ENCODE measurements around the gene NOCT. TPM values are rescaled to one million over a fixed set of nuclear protein-coding genes. Genes with fewer than 3 reads are reported as not detected.
A peak's percentile ranks its signal among the peaks of the same experiment; 100 is the strongest.
"Not testable (repeated sequence)": the region's sequence is repeated elsewhere in the genome, so short reads cannot be mapped to it uniquely, and the experiment has no call there.

NOCT gene
- total and polyA plus RNA-seq, 7 donors: 1.8 to 10.9 (median 2.9) TPM

DNA sequence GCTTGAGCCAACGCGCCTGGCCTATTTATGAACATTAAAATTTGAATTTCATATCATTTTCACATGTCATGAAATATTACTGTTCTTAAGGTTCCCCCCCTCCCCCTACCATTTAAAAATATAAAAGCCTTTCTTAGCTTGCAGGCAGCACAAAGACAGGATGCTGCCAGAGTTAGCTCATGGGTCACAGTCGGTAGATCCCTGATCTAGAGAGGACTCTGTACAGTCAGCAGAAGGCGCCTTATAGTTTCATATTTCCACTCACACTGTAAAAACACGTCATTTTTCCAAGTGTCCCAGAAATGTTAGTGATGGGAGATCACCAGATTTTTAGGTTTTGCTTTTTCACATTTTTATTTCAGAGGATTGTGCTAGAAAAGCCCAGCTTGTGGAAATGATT lies 12.2 kb downstream of the NOCT start:
- TF ChIP-seq POLR2A (IDR thresholded peaks at IDR 0.05): no peak
- TF ChIP-seq EP300 (IDR thresholded peaks at IDR 0.05): no peak
- TF ChIP-seq, protein P1, sequence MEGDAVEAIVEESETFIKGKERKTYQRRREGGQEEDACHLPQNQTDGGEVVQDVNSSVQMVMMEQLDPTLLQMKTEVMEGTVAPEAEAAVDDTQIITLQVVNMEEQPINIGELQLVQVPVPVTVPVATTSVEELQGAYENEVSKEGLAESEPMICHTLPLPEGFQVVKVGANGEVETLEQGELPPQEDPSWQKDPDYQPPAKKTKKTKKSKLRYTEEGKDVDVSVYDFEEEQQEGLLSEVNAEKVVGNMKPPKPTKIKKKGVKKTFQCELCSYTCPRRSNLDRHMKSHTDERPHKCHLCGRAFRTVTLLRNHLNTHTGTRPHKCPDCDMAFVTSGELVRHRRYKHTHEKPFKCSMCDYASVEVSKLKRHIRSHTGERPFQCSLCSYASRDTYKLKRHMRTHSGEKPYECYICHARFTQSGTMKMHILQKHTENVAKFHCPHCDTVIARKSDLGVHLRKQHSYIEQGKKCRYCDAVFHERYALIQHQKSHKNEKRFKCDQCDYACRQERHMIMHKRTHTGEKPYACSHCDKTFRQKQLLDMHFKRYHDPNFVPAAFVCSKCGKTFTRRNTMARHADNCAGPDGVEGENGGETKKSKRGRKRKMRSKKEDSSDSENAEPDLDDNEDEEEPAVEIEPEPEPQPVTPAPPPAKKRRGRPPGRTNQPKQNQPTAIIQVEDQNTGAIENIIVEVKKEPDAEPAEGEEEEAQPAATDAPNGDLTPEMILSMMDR (IDR thresholded peaks at IDR 0.05): no peak
- no peak for TF ChIP-seq POLR2AphosphoS5 (IDR thresholded peaks at IDR 0.05)
- Histone ChIP-seq H3K36me3 (no peaks in the 10 kb centered on the region), H3K27ac (no peak overlapping the region), H3K27me3 (no peaks in the 10 kb centered on the region), H3K4me3 (no peak overlapping the region), H3K4me1 (peaks cover 0 to 15% (median 10%) of the 10 kb centered on the region in 4 donors), H3K9me3 (no peaks in the 10 kb centered on the region)
- 92 to 93% methylated on average over 5 of the region's 5 CpGs for WGBS, 2 donors
- intact Hi-C loops (cut with DNase I): no loop called here
- DNase-seq: no peak

DNA sequence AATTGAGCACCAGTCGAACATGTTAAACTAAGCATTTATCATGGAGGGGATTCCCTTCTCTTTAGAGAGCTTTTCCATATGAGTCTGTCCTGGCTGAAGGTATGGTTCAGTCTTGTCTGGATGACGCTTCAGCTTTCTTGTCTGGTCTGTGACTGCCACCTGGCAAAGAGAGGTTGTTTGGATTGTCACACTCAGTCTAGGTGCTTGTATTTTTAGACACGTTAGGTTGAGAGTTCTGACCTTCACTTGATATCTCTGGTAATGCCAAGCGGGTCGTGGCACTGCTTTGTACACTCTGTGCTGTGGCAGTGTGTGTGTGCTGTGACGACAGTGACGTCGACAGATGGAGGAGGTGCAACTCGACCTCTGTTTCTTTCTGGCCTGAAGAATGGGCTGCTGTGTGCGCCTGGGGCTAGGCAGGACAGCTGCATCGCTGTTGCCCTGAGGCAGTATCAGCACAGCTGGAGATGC lies 12.6 kb downstream of the NOCT start:
- Histone ChIP-seq H3K27ac (no peak overlapping the region), H3K4me1 (peaks cover 0 to 15% (median 10%) of the 10 kb centered on the region in 4 donors), H3K36me3 (no peaks in the 10 kb centered on the region), H3K27me3 (no peaks in the 10 kb centered on the region), H3K9me3 (no peaks in the 10 kb centered on the region), H3K4me3 (no peak overlapping the region)
- no peak for TF ChIP-seq EP300 (IDR thresholded peaks at IDR 0.05)
- TF ChIP-seq, protein P1 (IDR thresholded peaks at IDR 0.05): no peak
- no peak for TF ChIP-seq POLR2A (IDR thresholded peaks at IDR 0.05)
- no peak for TF ChIP-seq POLR2AphosphoS5 (IDR thresholded peaks at IDR 0.05)
- no peak for DNase-seq
- 91% methylated on average over 11 of the region's 11 CpGs for WGBS, 2 donors
- intact Hi-C loops (cut with DNase I): no loop called here

DNA sequence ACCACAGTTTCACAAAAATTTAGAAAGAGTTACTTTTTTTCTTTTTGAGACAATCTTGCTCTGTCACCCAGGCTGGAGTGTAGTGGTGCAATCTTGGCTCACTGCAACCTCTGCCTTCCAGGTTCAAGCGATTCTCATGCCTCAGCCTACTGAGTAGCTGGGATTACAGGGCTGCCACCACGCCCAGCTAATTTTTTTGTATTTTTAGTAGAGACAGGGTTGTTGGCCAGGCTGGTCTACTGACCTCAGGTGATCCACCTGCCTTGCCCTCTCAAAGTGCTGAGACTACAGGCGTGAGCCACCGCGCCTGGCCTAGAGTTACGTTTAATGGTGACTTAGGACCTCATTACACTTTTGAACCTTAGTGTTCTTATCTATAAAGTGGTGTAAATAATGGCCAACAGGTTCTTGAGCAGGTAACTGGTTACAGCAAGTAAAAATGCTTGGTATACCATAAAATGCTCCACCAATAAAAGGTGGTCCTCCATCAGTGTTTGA lies 14.3 kb downstream of the NOCT start:
- H3K4me1 ChIP-seq: peaks cover 0 to 15% (median 10%) of the 10 kb centered on the region in 4 donors
- 63 to 88% methylated on average over 6 of the region's 6 CpGs for WGBS, 2 donors
- intact Hi-C loops (cut with DNase I): loop anchor here (10.0 kb wide), 1 partner anchor 425 kb away; the partner anchor contains the start of gene RAB33B
- H3K36me3 ChIP-seq, H3K27ac ChIP-seq, H3K9me3 ChIP-seq, DNase-seq, H3K4me3 ChIP-seq, H3K27me3 ChIP-seq: not testable (repeated sequence)

DNA sequence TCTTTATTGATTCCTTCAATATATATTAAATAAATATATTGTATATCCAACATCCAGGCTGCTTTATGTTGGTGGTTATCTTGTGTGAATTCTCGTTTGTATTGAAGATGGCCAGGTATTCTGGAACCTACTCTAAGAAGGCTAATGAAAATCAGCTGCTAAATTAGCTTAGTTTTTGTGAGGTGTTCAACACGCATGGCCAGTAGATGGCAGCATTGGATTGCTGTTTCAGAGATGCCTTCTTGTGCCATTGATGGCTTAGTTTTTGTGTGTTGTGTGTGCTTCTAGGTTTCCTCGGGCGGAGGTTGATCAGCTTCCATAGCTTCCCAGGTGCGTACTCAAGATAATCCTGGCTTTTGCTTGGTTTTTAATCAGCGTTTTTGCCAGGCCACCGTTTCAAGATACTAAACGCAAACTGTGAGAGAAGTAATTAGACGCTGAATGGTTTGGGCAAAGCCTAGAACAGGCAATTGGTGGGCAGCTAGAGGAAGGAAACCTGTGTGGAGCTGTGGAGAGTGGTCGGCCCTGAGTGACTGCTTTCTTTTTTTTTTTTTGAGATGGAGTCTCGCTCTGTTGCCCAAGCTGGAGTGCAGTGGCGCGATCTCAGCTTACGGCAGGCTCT lies 15.1 kb downstream of the NOCT start:
- Histone ChIP-seq H3K9me3 (no peaks in the 10 kb centered on the region), H3K4me1 (peaks cover 0 to 15% (median 10%) of the 10 kb centered on the region in 4 donors), H3K36me3 (no peaks in the 10 kb centered on the region), H3K4me3 (no peak overlapping the region), H3K27ac (peak overlapping the region in 1 of 4 donors; percentile 9), H3K27me3 (no peaks in the 10 kb centered on the region)
- peak; percentile 79 for DNase-seq
- TF ChIP-seq POLR2AphosphoS5 (IDR thresholded peaks at IDR 0.05) (peak in 3 of 4 donors; percentile 16 to 28 (median 19)), POLR2A (IDR thresholded peaks at IDR 0.05) (no peak), EP300 (IDR thresholded peaks at IDR 0.05) (no peak)
- TF ChIP-seq, protein P1 (IDR thresholded peaks at IDR 0.05): peak; percentile 64 to 80 (median 75)
- intact Hi-C loops (cut with DNase I): loop anchor here (10.0 kb wide), 1 partner anchor 424 kb away; the partner anchor contains the start of gene RAB33B
- 42 to 45% methylated on average over 14 of the region's 14 CpGs for WGBS, 2 donors

DNA sequence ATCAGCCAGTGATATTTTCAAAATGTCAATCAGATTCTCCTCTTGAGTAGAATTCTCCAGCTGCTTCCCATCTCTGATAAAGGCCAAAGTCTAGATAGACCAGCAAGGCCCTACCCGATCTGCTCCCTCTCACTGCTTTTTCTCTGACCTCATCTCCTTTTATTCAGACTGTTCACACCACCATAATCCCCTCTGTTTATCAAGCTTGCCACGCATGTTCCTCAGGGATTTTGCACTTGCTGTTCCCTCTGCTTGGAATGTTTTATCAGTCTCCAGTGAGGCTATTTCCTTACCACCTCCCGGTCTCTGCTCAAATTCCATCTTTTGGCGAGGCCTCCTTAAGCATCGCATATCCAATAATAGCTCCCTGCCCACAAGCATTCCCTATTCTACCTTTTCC lies 20.1 kb downstream of the NOCT start:
- 87 to 92% methylated on average over 5 of the region's 5 CpGs for WGBS, 2 donors
- intact Hi-C loops (cut with DNase I): loop anchor here (10.0 kb wide), 1 partner anchor 419 kb away; the partner anchor contains the start of gene RAB33B

More for the DNA sequence above, 20.1 kb downstream of the NOCT start:
- Histone ChIP-seq H3K4me1 (peaks cover 0 to 15% (median 10%) of the 10 kb centered on the region in 4 donors), H3K27ac (no peak overlapping the region), H3K36me3 (peaks cover 0 to 9% (median 2%) of the 10 kb centered on the region in 4 donors), H3K4me3 (no peak overlapping the region), H3K27me3 (no peaks in the 10 kb centered on the region), H3K9me3 (no peaks in the 10 kb centered on the region)
- no peak for DNase-seq
- TF ChIP-seq EP300 (IDR thresholded peaks at IDR 0.05): no peak
- no peak for TF ChIP-seq POLR2AphosphoS5 (IDR thresholded peaks at IDR 0.05)
